Stimulated activated CD4-positive, alpha-beta T cell treated with anti-CD3 and anti-CD28 coated beads, Interleukin-1b, Interleukin-23, amount 100 ng/mL, for 24 hours (primary cell): ENCODE results near the gene ARID3A.
A peak's percentile ranks its signal among the peaks of the same experiment; 100 is the strongest.
"Not testable (repeated sequence)": the region's sequence is repeated elsewhere in the genome, so short reads cannot be mapped to it uniquely, and the experiment has no call there.

Experiments used
- DNase-seq, 4 experiments: peaks; one replicate each; pipeline ENCODE4 v3.0.0-alpha.2; 2020; ENCODE audit warnings: low read depth in 4 of 4, low spot score in 1 of 4

ARID3A gene

DNA sequence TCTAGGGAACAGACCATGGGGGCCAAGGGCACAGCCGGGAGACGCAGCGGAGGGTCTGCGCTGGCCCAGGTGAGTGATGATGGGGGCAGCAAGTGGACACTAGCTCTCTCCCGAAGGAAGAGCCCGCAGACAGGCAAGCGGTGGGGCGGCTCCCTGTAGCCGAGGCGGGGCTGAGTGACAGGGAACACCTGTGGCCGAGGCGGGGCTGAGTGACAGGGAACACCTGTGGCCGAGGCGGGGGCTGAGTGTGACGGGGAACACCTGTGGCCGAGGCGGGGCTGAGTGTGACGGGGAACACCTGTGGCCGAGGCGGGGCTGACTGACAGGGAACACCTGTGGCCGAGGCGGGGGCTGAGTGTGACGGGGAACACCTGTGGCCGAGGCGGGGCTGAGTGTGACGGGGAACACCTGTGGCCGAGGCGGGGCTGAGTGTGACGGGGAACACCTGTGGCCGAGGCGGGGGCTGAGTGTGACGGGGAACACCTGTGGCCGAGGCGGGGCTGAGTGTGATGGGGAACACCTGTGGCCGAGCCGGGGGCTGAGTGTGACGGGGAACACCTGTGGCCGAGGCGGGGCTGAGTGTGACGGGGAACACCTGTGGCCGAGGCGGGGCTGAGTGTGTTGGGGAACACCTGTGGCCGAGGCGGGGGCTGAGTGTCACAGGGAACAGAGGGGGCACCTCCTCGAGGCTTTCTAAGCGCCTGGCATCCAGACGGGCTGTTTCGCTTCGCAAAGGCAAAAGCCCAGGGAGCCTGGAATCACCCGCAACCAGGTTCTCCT is 34.2 kb upstream of the ARID3A start:
- DNase-seq, result not testable (repeated sequence)

DNA sequence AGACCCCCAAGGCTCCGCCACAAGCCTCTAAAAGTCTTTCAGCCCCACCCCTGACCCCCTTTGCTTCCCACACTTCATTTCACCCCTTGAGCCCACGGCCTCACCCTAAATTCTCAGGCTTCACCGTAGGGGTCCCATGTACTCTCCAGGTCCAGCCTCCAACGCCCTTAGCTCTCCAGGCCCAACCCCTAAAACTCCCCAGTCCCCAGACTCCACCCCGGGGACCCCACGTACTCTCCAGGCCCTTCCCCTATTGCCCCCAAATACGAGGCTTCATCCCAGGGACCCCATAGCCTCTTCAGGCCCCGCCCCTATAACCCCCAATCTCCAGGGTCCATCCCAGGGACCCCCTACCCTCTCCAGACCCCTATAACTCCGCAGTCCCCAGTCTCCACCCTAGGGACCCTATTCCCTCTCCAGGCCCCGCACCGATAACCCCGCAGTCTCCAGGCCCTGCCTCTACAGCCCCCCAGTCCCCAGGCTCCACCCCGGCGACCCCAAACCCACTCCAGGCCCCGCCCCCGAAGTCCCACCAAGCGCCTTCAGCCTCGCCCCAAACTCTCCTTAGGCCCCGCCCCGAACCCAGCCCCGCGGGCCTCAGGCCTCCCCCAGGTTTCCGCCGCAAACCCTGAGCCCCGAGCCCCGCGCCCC is 33.5 kb upstream of the ARID3A start:
- no peak for DNase-seq

DNA sequence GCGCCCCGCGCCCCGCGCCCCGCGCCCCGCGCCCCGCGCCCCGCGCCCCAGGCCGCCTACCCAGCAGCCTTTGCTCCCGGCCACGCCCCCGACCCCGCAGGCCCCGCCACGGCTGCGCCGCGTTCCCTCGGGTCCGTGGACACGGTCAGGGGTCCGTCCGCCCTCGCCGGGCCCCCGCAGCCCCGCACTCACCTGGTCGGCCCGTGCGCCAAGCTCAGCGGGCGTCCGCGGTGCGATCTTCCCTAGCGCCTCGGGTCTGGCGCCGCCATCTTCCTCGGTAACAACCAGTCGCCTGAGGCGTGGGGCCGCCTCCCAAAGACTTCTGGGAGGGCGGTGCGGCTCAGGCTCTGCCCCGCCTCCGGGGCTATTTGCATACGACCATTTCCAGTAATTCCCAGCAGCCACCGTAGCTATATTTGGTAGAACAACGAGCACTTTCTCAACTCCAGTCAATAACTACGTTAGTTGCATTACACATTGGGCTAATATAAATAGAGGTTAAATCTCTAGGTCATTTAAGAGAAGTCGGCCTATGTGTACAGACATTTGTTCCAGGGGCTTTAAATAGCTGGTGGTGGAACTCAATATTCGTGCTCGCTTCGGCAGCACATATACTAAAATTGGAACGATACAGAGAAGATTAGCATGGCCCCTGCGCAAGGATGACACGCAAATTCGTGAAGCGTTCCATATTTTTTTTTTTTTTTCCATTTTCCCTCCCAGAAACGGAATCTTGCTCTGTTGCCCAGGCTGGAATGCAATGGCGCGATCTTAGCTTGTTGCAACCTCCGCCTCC is 32.7 kb upstream of the ARID3A start, which contains the start of the genes MED16 and RNU6-9:
Gene MED16 (minus strand): TSS at position 294 of the 796 bp plus-strand sequence. CDS start 2,056 bp downstream, outside the sequence.
Gene RNU6-9 (plus strand): TSS at position 591 of the 796 bp plus-strand sequence.
- peak; percentile 69 to 86 (median 78) for DNase-seq

DNA sequence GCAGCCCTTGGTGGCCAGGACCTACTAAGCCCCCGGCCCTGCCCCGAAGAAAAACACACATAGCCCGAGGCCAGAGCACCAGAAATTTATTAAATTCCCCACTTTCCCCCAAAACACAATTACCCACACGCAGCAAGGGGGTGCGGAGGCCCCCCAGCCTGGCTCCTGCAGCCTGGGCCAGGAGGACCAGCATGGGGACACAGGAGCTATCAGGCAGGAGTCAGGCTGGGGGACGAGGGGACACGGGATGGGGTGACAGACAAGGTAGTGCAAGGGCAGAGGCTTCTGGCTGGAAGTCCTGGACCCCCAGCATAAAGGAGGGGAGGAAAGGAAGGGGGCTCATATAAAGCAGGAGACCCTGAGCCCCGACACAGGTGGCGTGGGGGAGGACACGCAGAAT is 29.4 kb upstream of the ARID3A start:
- DNase-seq, result no peak

DNA sequence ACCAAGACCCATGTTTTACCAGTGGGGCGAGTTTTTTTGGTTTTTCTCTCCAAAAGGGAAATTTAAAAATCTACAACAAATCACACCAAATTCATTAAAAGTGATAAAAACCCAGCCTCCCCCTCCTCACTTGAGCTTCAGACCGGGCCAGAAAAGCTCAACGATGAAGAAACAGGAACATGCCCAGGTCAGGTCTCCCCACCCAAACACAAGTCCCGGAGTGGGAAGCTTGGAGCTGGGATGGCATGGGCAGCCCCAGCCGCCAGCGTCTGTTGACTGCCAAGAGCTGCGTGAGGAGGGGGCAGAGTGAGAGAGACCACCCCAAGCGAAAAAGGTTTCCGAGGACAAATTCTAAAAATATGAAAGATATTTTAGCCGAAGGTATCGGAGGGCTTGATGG is 28.8 kb upstream of the ARID3A start:
- DNase-seq, result no peak

DNA sequence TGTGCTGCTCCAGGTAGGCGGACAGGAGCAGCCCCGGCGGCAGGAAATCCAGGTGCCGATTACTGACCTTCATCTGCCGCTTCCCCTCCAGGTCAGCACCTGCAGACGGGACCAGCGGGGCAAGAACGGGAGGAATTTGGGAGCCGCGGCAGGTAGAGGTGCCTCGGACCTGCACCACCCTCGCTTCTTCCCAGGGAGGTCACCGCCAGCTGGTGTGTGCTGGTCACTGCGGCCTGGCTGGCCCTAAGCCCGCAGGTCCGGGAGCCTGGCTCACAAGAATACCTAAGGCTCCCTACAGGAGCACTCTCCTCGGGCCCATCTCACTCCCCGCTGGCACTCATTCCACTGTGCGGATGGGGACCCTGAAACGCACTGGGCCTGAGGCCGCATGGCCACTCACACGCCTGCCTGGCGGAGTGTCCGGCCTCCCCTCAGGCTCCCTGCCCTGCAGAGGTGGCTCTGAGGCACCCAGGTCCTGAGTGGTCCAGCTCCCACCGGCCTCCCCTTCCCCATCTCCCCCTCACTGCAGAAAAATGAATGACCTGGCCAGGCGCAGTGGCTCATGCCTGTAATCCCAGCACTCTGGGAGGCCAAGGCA is 28.3 kb upstream of the ARID3A start:
- no peak for DNase-seq

DNA sequence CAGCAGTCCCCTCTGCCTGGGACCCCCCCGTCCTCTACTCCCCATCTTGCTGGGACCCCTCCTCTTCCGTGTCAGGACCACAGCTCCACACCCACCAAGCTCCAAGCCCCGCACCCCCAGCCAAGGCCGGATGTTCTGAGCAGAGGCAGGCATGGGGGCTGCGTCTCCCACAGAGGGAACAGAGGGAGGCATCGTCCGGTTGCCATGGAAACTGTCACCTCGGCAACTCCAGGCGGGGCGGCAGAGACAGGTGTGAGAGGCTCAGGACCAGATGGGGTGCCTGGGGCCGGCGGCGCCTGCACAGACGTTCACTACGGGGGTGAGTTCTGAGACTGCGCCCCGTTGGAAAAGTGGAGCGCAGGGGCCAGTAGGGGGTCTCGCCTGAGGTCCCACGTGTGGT is 27.2 kb upstream of the ARID3A start:
- DNase-seq, result no peak

DNA sequence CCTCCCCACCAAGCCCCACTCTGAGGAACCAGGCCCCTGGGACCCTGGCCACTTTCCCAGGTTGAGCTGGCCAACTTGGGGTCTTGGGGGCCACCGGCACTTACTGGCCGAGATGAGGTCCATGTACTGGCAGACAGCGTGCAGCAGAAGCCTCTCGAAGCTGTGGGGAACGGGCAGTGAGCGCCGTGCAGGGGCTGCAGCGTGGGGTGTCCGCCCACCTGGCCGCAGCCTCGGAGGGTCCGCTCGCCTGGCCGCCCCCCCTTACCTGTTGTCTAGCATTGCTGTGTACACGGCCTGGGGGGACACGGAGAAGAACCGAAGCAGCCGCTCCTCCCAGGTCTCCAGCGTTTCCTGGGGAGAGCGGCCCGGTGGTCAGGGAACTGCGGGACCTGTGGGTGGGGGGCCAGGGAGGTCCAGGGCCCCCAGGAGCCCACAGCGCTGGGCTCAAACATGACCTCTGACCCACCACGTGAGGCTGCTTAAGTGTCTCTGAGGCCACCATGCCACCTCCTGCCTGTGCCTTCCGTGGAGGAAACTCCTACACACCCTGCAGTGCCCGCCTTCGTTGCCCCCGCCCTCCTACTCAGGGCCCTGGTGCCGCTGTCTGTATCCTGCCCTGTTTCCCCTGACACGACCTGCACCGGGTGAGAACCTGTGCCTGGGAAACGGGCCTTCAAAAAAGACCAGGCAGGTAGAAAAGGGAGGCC is 26.3 kb upstream of the ARID3A start:
- DNase-seq, result no peak

DNA sequence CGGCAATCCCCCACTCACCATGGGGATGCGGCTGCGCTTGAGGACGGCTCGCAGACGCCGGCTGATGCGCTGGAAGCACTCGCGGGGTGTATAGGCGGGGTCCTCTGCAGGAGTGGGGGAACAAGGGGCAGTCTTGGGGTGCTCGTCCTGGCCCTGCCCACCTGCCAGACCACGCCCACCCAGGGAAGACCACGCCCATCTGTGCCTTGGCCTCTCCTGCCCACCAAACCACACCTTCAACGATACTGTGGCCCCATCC is 25.9 kb upstream of the ARID3A start:
- DNase-seq, result no peak

DNA sequence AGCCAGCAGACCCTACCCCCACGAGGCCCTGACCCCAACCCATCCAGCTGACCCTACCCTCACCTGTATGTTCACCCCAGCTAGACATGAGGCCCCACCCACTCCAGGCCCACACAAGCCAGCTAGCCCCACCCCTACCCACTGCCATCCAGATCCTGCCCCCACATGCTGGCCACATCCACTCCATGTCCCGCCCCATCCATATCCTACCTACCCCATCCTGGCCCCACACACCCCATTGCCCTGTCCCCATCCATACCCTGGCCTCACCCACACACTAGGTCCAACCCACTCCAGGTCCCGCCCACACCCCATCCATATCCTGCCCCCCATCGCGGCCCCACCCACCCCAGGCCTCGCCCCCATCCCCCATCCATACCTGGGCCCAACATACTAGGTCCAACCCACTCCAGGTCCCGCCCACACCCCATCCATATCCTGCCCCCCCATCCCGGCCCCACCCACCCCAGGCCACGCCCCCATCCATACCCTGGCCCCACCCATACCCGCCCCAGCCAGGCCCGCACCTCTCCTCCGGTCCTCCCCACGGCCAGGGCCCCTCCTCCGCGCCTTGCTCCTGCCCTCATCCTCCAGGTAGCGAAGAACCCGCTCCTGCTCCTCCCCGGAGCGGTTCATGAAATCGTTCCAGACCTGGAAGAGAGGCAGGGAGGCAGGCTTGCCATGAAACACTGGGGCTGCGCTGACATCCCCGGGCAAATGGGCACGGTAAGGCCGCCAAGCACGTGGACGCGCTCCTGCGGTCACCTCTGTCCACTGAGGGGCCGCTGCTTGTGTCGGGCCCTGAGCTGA is 25.3 kb upstream of the ARID3A start:
- no peak for DNase-seq

DNA sequence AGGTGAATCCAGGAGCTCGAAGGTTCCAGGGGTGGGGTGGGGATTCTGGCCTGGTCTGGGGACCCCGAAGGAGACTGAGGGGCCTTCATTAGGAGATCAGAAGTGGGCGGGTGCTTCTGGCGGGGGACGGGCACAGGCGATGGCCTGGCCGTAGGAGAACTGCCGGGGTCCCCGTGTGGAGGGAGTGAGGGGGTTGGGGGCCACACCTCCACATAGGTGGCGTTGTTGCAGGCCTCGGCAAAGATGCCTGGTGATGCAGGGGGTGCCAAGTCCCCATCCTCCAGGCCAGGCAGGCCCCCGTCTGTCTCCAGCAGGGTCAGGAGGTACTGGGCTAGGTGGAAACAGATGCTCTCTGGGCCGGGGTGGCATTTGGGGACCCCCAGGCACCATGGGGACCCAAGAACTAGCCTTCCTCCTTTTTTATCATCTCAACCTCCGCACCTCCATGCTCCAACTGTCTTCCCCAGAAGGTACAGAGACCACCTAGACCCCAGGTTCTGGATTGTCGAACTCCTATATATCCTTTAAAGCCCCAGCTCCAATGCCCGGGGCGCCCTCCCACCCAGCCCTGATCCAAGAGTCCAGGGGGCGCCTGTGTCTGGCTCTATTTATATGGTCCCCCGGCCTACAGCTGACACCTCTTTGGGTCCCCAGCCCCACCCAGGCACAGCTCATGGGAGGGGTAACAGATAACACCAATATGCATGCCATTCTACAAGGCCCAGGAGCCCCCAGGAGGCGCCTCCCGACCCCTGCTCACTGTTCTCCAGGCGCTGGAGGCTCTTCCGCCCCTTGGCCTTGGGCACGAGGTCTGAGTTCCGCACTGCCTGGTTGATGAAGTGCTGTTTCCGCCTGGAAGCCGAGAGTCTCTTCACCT is 24.4 kb upstream of the ARID3A start:
- no peak for DNase-seq

DNA sequence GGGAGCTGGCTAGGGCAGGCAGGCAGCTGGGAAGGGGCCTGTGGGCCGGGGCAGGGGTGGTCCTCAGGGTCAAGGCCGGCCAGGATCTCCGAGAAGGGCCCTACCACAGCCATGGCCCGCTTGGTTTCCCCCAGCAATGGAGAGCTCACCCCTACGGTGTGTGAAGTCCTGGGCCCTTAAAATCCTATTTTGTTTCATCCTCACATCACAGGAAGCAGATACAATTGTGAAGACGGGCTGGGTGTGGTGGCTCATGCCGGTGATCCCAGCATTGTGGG is 23.8 kb upstream of the ARID3A start:
- DNase-seq, result no peak

DNA sequence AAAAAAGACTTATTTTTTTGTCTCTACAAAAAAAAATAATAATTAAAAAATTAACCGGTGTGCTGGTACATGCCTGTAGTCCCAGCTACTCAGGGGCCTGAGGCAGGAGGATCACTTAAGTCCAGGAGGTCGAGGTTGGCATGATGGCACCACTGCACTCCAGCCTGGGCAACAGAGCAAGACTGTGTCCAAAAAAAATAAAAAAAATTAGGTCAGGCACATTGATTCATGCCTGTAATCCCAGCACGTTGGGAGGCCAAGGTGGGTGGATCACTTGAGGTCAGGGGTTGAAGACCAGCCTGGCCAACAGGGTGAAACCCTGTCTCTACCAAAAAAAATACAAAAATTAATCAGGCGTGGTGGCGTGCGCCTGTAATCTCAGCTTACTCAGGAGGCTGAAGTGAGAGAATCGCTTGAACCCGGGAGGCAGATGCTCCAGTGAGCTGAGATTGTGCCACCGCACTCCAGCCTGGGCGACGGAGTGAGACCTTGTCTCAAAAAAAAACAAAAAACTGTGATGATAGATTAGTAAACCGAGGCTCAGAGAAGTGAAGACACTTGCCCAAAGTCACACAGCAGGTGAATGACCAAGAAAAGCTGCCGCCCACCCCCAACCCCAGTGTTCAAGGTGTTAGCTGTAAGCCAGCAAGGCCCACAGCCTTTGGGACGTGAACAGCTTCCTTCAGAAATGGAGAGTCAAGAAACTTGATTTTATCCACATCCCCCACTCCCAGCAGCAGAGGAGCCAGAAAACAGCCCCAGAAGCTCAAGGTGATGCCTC is 23.2 kb upstream of the ARID3A start:
- DNase-seq, result no peak

DNA sequence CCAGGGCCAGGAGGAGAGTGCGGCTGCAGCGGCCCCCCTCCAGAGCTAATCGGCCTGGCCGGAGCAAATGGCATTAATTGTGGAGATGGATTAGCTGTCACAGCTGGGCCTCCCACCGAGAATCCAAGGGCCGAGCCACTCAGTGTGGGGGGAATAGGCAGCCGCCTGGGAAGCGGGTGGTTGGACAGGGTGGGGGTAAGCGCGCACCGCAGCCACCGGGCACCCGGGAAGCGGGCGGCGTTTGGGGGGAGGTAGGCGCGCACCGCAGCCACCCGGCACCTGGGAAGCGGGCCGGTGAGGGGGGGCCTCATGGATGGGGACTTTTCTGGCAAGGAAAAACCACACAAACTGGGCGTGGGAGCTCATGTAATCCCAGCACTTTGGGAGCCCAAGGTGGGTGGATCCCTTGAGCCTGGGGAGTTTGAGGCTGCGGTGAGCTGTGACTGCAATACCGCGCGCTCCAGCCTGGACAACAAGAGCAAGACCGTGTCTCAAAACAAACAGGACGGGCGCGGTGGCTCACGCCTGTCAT is 22.5 kb upstream of the ARID3A start:
- no peak for DNase-seq

DNA sequence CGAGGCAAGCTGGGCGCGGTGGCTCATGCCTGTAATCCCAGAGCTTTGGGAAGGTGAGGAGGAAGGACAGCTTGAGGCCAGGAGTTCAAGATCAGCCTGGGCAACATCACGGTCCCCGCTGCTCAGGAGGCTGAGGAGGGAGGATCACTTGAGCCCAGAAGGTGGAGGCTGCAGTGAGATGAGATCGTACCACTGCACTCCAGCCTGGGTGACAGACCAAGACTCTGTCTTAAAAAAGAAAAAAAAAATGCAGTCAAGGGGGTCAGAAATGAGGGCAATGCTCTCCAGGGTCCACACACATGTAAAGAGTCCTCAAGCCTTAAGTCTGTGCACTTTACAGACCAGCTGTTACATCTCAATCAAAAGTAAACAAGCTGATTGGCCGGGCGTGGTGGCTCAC is 21.3 kb upstream of the ARID3A start:
- no peak for DNase-seq

DNA sequence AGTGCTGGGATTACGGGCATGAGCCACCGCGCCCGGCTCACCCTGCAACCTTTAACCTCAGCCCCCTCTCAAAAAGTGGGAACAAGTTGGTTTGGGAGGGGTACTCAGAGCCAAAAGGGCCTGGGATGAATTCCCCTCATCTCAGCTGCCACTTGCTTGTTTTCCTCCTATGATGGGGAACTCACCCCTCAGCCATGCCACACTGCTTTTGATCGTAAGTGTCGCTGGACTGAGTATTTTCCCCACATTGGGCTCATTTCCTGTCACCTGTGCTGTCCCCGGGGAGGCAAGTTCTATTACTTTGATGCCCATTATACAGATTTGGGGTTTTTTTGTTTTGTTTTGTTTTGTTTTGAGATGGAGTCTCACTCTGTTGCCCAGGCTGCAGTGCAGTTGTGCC is 19.4 kb upstream of the ARID3A start:
- DNase-seq, result no peak

DNA sequence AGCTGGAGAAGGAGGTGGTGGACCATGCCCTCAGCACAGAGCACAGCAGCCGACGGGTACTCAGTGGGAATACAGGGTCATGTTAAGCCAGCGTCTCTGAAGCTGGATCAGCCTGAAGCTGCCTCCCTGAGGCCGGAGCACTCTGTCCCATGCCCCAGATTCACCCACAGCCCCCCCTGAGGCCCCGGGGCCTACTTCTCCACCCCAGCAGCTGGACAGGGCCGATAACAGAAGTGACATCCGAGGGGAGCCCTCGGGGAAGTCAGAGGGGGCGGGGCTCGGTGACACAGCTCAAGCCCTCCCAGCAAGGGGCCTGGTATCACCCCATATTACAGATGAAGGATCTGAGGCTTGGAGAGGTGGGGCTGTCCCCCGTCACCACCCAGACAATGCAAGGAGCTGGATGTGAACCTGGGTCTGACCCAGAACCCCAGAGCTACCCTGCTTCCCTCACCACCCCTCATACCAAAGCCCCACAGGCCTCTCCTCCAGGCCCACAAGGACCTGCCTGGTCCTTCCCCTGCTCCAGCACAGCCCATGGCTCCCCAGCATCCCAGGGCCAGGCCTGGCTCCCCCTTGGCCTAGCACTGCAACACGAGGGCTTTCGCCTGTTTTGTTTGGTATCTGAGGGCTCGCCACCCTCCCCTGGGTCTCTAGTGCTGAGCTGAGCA is 18.5 kb upstream of the ARID3A start:
- DNase-seq, result no peak
